Testis (tissue), 2 donors: ENCODE results near the gene GNG3.

Source experiments
- POLR2A ChIP-seq: fragments of 450-650 bp; IDR thresholded peaks from one replicate; pipeline ENCODE4 v1.6.1; 2017; ENCODE audit warnings: antibody characterized with exemption, mild to moderate bottlenecking, moderate library complexity
- TF ChIP-seq, protein P1 (sequence below), 3 experiments: fragments of 450-650 bp in 2 of 3; fragments of 200-600 bp in 1 of 3; sonication (generic) in 1 of 3; IDR thresholded peaks; one replicate each; pipeline ENCODE4 v1.5.1; 2016 to 2019; ENCODE audit warnings: antibody characterized with exemption in 3 of 3, mild to moderate bottlenecking in 2 of 3, moderate library complexity in 1 of 3

DNA sequence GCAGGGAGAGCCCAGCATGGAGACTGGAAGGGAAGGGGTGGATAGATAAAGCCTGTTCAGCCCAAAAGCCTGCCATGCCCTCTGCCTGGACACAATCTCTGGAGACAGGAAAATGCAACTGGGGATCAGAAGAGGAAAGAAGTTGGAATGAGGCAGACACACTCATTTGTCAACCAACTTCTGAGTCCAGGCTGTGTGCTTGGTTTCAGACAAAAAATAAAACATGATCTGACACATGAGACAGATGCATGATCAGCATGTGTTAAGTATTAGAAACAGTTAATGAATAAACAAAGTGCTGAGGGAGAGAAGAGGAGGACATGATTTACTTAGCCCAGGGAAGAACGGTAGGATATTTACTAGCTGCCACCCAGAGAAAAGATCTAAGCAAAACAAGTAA lies 19.0 kb upstream of the GNG3 start:
- TF ChIP-seq, protein P1, sequence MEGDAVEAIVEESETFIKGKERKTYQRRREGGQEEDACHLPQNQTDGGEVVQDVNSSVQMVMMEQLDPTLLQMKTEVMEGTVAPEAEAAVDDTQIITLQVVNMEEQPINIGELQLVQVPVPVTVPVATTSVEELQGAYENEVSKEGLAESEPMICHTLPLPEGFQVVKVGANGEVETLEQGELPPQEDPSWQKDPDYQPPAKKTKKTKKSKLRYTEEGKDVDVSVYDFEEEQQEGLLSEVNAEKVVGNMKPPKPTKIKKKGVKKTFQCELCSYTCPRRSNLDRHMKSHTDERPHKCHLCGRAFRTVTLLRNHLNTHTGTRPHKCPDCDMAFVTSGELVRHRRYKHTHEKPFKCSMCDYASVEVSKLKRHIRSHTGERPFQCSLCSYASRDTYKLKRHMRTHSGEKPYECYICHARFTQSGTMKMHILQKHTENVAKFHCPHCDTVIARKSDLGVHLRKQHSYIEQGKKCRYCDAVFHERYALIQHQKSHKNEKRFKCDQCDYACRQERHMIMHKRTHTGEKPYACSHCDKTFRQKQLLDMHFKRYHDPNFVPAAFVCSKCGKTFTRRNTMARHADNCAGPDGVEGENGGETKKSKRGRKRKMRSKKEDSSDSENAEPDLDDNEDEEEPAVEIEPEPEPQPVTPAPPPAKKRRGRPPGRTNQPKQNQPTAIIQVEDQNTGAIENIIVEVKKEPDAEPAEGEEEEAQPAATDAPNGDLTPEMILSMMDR (IDR thresholded peaks at IDR 0.05) = no peak
- no peak for TF ChIP-seq POLR2A
